GM12865 (cell line): ENCODE results near the gene MAST2.

Experiments used
- DNase-seq: peaks from one replicate; pipeline ENCODE4 v3.0.0; 2010; ENCODE audit warnings: low read depth
- H3K4me3 ChIP-seq: 2 replicates; pipeline ENCODE4 v1.5.1; 2011; ENCODE audit warnings: mild to moderate bottlenecking, low read depth, low read length, control low read depth
- CTCF ChIP-seq: IDR thresholded peaks from 2 replicates; pipeline ENCODE4 v1.5.1; 2011; ENCODE audit warnings: low read length, control low read depth, low read depth, inconsistent platforms; ENCODE audit not compliant: insufficient read depth; ENCODE audit errors: missing control alignments

Gene MAST2

GRCh38 chr1:45979778-45980176, 176.4 kb downstream of the MAST2 start:
- no peak for TF ChIP-seq CTCF
- no peak for DNase-seq
- no peak overlapping the region for H3K4me3 ChIP-seq

- H3K4me3 ChIP-seq = no peak overlapping the region
- no peak for DNase-seq
- TF ChIP-seq CTCF = no peak
Measured at GRCh38 chr1:45982359-45982758, 178.9 kb downstream of the MAST2 start.

DNA sequence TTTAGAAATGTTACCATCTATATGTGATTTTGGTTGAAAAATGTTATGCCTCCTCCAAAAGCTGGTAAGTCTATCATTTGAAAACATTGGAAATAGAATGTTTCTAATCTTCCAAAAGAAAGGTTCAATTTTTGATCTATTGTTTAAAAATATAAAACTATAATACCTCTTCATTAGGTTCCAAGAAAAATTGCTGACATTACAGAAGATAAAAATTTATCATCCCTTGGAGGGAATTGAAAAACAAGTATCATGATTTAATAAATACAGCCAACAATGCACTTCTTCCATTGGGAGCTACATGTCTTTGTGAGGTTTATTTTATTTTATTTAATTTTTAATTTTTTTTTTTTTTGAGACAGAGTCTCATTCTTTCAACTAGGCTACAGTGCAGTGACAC, 180.6 kb downstream of the MAST2 start:
- no peak for TF ChIP-seq CTCF
- no peak for DNase-seq

DNA sequence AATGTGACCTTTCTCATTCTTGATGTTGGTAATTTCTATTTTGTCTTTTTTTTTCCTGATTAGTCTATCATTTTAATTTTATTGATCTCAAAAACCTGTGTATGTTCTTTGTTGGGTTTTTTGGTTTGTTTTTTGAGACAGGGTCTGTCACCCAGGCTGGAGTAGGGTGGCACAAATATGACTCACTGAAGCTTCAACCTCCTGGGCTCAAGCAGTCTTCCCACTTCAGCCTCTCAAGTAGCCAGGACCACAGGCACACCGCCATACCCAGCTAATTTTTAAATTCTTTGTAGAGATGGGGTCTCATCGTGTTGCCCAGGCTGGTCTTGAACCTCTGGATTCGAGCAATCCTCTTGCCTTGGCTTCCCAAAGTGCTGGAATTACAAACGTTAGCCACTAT, 183.8 kb downstream of the MAST2 start:
- no peak for DNase-seq
- TF ChIP-seq CTCF = no peak
- H3K4me3 ChIP-seq = no peak overlapping the region

More for the DNA sequence above, 180.6 kb downstream of the MAST2 start:
- H3K4me3 ChIP-seq = no peak overlapping the region

- no peak for TF ChIP-seq CTCF
- DNase-seq = no peak
- H3K4me3 ChIP-seq = no peak overlapping the region
Measured at GRCh38 chr1:45989249-45989648, 185.8 kb downstream of the MAST2 start.

GRCh38 chr1:45994423-45994822, 191.0 kb downstream of the MAST2 start:
- no peak overlapping the region for H3K4me3 ChIP-seq
- no peak for TF ChIP-seq CTCF
- DNase-seq = no peak

GRCh38 chr1:45995298-45995697, 191.9 kb downstream of the MAST2 start:
- no peak for TF ChIP-seq CTCF
- DNase-seq = no peak
- no peak overlapping the region for H3K4me3 ChIP-seq
